GM18868 (cell line): ENCODE data around the gene MTHFR.

Source experiments
- ATAC-seq: cut with Tn5 transposase; IDR thresholded peaks from one replicate; pipeline ENCODE4 v1.9.1; 2021; ENCODE audit warnings: mild to moderate bottlenecking, moderate library complexity; ENCODE audit not compliant: unreplicated experiment

MTHFR gene

DNA sequence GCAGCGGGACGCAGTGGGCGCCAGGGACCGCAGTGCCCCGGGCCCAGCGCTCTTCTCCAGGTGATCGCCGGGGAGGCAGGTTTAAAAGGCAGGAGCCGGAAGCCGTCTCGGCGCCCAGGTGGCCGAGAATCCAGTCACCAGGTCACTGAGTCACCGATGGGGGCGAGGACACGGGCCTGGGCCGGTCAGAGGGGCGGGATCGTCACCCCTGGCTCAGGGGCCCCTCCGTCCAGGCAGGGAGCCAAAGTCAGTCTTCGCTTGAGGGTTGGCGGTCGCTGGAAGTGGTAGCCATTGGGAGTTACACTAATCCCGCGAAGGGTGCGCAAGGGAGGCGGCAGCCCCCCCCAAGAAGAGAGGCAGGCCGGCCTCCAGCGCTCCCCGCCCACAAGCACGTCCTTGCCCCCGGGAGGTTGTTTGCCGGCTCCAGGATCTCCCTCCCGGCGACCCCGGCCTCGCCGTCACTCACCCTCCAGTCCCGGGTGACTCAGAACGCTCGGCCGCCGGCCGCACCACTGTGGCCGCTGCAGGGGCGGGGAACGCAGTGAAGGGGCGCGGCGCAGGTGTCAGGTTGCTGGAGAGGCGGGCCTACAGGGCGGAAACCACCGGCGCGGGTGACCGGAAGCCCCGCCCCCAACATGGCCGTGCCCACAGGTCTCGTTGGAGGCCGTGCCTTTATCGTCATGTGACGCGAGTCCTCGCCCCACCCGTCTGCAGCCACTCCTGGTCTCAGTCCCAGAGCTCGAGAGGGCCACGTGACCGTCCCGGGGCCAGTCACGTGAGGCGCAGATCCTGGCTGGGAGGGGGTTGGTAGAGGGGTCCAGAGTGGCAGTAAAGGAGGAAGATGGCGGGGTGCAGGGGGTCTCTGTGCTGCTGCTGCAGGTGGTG, at the start of gene MTHFR, which contains the start of gene CLCN6:
Gene MTHFR, minus strand, starts transcription at position 543 of the 885 bp plus-strand sequence. CDS start 2,848 bp downstream, outside the sequence.
Gene CLCN6, plus strand, starts transcription at position 770 of the 885 bp plus-strand sequence. Its CDS starts 72 bp downstream, at position 842.
- ATAC-seq, result peak; percentile 85

DNA sequence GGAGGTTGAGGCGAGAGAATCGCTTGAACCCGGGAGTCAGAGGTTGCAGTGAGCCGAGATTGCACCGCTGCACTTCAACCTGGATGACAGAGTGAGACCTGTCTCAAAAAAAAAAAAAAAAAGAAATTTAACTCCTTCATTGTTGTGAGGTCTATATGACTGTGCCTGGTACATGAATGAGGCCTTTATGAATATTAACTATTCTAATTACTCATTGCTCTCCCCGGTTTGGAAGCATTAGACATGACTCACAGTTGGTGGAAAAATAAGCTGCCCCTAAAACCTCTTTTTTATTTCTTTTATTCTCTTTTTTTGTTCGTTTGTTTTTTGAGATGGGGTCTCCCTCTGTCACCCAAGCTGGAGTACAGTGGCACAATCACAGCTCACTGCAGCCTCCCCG, 49.7 kb upstream of the MTHFR start:
- ATAC-seq, result no peak

DNA sequence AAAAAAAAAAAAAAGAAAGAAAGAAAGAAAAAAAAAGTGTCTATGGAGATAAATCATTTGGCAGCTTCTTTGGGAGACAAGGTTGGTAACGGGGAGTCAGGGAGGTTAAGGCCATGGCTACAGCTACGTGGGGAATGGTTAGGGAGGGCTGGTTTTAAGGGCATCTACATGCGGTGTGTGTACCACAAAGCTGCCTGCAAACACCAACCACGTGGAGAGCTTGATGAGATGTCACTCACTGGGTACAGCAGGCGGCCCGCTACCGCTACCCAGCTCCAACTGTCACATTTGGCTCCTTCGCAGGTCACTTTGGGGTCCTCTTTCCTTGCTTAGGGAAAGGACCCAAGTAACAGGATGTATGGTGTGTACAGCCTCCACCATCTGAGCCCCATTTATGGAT, 48.8 kb upstream of the MTHFR start:
- ATAC-seq, result no peak

DNA sequence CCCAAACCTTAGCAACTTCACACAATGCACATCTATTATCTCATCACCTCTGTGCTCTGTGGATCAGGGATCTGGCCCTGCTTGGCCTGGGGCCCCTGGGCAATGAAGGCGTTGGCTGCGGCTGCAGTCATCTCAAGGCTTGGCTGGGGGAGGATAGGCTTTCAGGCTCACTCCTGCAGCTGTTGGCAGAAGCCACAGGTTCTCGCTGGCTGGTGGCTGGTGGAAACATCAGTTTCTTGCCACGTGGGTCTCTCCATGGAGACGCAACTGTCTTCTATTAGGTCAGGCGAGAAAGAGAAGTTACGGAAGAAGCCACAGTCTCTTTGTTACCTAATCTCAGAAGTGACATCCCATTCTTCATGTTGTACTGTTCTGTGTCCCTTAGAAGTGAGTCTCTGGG, 45.4 kb upstream of the MTHFR start:
- no peak for ATAC-seq

DNA sequence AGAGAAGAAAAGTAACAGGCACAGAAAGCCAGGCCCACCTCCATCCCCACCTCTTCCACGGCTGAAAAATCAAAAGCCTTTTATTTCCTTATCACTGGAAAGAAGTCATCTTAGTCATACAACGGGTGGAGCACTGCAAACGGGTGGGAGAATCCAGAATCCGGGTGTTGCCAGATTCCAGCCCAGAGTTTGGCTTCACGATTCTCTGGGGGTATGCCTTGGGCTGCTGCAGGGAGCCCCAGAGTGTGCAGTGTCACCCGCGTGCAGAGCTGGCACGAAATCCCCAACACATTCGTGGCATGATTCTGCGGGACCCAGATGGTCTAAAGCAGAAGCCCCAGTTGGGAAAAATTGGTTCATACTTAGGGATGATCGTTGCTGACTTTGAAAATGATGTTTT, 44.4 kb upstream of the MTHFR start:
- ATAC-seq, result no peak

DNA sequence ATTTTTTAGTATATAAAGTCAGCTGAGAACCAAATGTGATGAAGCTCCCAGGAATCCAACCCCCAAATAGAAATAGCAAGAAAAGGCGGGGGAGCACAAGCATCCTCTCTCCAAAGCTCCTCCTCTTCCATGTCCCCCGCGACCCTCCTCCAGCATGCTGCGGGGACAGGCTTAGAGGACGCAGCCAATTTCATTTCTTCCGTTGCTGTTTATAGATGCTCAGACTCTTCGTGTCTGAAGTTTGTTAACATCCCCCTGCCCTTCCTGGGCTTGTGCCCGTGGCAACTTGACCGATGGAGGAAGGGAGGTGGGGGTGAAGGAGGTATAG, 42.6 kb upstream of the MTHFR start:
- no peak for ATAC-seq

DNA sequence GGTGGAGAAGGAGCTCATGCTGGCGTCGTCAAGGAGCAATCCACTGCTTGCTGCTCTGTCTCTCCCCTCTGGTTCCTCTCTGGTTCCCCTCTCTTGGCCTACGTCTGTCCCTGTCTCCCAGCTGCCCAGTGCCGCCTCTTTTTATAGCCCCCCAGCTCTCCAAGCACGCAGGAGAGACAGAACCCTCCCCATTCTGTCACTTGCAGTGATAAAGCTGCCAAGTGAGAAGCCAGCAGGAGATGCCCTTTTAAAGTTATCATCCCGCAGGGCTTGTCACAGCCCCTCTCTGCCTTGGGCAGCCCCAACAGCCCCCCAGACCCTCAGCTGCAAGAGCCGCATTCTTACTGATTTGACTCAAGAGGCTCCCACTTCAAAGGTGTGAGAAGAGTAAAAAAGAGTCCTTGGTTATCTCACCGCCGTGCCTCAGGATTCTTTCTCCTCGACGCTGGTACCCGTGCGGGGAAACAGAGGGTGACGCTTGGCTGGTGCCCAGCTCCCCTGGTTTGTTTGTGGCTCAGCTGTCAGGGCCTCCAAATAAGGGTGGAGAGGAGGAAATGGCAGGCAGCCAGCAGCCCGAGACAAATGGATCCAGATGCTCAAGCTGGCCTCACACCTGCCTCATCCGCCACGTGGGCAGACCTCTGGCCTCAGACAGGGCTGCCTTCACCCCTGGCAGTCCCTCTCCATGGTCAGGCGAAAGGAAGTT, 42.1 kb upstream of the MTHFR start, which contains the start of gene NPPA:
Gene NPPA, minus strand, starts transcription at position 117 of the 706 bp plus-strand sequence. Its CDS starts 99 bp downstream, at position 18.
- ATAC-seq, result no peak

DNA sequence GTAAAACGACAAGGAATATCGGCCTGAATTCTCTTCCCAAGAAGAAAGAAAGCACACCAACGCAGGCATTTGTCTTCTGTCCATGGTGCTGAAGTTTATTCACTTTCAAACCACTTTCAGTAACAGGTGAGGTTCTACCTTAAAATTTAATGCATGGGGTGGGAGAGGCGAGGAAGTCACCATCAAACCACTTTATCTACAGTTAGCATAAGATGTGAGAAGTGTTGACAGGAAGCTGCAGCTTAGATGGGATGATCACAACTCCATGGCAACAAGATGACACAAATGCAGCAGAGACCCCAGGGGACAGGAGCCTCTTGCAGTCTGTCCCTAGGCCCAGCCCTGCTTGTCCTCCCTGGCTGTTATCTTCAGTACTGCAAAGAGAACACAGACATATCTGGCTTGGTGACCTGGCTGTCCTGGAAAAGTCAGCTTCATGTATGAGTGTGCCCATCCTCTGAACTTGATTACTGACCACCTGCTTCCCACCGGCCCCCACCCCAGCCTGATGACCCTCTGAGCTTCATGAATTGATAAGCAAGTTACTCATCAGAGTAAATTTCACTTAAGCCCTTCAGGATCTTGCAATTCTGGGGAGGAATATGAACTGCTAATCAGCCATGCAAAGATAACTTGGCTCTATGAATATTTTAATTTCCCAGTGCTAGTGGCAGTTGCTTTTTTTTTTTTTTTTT, 40.0 kb upstream of the MTHFR start:
- ATAC-seq, result no peak

DNA sequence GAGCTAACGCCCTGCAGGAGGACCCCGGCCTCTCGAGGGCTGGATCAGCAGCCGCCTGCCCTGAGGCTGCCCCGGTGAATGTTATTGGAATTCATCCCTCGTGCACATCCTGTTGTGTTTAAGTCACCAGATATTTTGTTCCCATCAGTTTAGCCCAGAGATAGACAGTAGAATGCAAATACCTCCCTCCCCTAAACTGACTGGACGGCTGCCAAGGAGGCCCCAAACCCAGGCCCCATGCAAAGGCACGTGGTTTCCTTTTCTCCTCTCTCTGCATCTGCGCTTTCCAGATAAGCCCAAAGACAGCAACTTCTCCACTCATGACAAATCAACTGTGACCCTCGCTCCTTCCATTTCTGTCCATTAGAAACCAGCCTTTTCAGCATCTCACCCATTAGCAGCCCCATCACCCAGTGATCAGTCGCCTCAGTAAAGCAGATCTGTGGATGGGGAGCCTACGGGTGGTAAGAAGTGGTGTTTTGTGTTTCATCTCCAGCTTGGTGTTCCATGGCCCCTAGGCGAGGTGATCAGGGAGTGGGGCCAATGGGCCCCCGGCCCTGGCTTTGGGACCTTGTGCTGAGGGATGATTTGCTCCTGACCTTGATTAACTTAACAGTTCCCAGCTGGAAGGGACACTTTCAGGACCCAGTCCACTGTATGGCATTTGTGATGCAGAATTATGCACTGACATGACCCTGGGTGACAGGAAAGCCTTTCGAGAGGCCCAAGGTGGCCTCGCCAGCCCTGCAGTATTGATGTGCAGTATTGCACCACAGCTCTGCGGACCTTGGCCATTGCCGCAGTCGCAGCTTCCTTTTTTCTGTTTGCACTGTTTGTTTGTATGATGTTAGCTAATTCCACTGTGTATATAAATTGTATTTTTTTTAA, 36.6 kb upstream of the MTHFR start:
- ATAC-seq, result peak; percentile 60

DNA sequence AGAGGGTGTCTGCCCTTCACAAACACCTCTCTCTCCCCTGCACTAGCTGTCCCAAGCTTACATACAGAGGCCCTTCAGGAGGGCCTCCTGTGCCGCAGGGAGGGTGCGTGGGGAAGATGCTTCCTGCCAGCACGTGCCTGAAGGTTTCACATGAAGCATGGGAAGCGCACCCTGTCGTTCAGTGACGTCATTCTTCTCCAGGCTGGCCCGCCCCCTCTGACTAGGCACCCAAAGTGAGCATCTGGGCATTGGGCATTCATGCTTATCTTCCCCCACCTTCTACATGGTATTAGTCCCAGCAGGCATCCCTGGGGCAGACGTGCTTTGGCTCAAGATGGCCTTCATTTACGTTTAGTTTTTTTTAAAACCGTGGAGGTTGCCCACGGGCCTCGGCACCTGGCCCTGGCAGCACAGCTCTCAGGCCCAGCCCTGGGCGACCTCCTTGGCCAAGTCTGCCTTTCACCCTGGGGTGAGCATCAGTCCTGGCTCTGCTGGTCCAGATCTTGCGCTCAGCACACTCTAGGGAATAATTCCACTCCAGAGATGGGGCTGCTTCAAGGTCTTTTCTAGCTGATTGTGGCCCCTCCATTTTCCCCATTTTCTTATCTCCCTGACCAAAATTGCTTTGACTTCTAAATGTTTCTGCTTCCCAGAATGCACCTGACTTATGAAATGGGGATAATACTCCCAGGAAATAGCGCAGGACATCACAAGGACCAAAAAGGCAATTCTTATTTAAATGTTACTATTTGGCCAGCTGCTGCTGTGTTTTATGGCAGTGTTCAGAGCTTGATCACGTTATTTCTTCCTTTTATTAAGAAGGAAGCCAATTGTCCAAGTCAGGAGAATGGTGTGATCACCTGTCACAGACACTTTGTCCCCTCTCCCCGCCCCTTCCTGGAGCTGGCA, 35.7 kb upstream of the MTHFR start:
- ATAC-seq, result no peak

DNA sequence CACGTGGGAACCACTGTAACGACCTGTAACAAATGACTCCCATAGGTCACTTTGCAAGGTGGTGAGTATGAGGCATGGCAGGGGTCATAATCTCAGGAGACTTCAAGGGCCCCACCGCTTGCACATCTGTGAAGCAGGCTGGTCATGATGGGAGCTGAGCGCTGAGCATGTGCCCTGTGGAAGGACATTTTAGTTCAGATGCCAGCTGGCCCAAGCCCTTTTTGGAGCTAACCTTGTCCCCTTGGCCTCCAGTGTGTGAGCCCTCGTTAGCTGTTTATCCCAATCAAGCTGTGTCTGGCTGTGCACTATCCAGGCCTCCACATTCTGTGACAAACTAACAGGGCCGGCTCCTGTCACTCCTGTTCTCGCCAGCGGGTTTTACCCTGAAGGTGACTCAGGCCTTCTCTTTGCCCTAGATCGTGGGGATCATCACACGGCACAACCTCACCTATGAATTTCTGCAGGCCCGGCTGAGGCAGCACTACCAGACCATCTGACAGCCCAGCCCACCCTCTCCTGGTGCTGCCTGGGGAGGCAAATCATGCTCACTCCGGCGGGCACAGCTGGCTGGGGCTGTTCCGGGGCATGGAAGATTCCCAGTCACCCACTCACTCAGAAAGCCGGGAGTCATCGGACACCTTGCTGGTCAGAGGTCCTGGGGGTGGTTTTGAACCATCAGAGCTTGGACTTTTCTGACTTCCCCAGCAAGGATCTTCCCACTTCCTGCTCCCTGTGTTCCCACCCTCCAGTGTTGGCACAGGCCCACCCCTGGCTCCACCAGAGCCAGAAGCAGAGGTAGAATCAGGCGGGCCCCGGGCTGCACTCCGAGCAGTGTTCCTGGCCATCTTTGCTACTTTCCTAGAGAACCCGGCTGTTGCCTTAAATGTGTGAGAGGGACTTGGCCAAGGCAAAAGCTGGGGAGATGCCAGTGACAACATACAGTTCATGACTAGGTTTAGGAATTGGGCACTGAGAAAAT, 34.3 kb upstream of the MTHFR start:
- ATAC-seq, result no peak

DNA sequence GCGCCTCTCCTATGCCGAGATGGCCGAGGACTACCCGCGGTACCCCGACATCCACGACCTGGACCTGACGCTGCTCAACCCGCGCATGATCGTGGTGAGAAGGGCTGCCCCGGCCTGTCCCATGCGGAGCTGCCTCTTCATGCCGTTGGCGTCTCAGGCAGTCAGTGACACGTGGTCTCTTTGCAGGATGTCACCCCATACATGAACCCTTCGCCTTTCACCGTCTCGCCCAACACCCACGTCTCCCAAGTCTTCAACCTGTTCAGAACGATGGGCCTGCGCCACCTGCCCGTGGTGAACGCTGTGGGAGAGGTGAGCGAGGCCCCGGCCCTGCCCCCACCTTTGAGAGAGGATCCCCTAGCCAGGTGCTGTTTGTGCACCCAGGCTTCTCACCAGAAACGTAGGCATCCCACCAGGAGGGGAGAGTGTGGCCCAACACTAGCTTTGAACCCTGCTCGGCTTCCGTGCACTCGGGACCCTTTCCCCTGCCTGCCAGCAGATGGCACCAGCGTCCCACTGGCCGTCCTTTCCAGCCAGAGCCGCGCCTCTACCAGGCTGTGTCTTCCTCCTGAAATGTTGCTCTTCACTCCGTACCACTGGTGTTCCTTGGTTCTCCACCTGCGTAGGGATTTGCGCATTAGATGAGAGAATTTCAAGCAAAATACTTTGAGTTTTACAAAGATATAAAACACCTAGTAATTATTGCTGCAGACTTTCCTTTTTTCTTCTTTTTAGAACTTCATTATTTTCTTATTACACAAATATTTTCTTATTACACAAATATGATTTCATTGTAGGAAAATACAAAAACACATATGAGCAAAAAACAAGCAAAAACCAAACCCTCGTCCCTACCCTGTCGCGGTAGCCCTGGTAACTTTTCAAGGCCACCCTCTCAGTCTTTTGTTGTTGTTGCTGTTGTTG, 32.8 kb upstream of the MTHFR start:
- ATAC-seq, result no peak

DNA sequence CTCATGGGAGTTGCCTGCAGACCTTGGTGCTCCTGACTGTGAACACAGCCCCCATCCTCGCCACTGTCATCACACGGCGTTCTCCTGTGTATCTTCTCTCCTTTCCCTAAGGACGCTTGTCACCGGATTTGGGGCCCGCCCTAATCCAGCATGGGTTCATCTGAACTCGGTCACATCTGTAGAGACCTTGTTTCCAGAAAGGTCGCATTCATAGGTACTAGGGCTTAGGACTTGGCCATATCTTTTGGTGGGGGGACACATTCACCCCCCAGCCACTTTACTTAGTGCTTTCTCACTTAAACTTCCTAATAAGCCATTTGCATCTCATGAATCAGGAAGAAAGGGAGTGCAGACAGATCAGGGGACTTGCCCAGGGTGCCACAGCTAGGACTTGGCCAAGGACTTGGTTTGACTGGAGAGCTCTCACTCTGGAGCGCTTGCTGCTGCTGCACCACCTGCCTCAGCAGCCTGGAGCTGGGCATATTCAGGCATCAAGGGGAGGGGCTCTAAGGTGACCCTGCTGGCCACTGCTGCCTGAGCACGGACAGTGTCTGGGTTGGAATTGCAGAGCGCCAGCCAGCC, 32.1 kb upstream of the MTHFR start:
- ATAC-seq, result no peak

DNA sequence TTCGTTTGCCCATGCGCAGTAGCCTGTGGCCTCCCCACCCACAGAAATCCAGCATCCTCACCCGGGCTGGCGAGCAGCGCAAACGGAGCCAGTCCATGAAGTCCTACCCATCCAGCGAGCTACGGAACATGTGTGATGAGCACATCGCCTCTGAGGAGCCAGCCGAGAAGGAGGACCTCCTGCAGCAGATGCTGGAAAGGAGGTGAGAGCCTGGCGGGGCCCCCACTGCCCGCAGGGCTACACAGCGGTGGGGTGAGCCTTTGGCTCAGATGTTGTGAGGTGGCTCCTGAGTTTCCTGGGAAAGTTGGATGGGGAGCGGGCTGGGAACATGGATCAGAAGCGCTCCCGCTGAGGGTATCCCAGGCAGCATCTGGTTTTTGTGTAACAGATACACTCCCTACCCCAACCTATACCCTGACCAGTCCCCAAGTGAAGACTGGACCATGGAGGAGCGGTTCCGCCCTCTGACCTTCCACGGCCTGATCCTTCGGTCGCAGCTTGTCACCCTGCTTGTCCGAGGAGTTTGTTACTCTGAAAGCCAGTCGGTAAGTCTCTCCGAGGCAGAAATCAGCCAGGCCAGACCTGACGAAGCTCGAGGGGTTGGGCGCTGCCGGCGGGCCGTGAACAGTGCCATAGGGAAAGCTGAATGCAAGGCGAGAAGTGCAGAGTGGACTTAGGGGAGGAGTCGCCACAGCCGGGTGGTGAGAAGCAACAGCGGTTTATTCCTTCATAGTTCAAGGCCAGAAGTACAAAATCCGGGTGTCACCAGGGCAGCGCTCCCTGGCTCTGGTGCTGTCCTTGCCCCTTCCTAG, 31.4 kb upstream of the MTHFR start:
- ATAC-seq, result no peak

DNA sequence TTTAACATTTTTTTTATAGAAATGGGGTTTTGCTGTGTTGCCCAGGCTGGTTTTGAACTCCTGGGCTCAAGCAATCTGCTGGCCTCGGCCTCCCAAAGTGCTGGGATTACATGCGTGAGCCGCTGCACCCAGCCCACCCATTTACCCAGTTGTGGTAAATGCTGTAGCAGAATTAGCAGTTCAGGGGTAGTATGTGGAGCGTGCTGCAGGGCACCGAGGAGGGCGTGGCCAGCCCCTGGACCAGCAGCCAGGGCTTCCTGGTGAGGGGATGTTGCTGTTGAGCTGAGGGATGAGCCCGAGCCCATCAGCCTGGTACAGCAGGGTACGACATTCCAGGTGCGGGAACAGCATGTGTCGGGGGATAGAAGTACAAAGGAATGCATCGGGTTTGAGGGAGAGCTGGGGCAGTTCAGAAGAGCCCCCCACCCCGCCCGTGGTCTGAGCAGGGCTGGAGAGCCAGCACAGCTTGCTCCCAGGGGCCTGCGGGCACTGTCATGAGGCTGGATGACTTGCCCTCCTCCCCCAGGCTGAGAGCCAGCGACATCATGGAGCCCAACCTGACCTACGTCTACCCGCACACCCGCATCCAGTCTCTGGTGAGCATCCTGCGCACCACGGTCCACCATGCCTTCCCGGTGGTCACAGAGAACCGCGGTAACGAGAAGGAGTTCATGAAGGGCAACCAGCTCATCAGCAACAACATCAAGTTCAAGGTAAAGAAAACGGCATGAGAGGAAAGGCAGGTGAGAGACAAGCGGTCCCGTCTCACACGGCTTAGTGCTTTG, 29.9 kb upstream of the MTHFR start:
- no peak for ATAC-seq
